Activated CD8-positive, alpha-beta T cell treated with anti-CD3 and anti-CD28 coated beads, Interleukin-2, amount 10 ng/mL, durations not matched to agents 7 days and 5 days (primary cell): Measurements from ENCODE around the gene SFPQ. TPM values are rescaled to one million over a fixed set of nuclear protein-coding genes. Genes with fewer than 3 reads are reported as not detected.

Experiments used
- total RNA-seq, 2 experiments: library from RNA; stranded (reverse); gene quantifications; one replicate each; pipeline ENCODE4 v1.2.3, GENCODE V29; 2021

The SFPQ gene
- total RNA-seq, 2 experiments from 2014 or later = 348 to 360 TPM

Other genes with a start within 250 kb of the SFPQ start
- 10 to 100 TPM; 24.8 to 26.7 TPM for gene TMEM35B, start 207.8 kb downstream of the SFPQ start, total RNA-seq
- gene ZMYM6, start 161.2 kb downstream of the SFPQ start, total RNA-seq = 10 to 100 TPM; 15.2 to 19.2 TPM
- 10 to 100 TPM; 19.6 to 21.4 TPM for gene ZMYM1, start 113.8 kb downstream of the SFPQ start, total RNA-seq
- gene ZMYM4, start 75.6 kb upstream of the SFPQ start, total RNA-seq = 10 to 100 TPM; 29.5 to 29.6 TPM